ENCODE results near the gene DPYSL5.

- TF ChIP-seq CTCF (IDR thresholded peaks at IDR 0.05; ENCODE audit: insufficient read depth, low read depth, low read length) (no peak), EZH2 (IDR thresholded peaks at IDR 0.05; ENCODE audit: insufficient read depth, low read length) (no peak)
Measured at GRCh38 chr2:26880161-26880560, 32.2 kb downstream of the DPYSL5 start.

Data from astrocyte (in vitro differentiated cells and primary cell).